ENCODE results near the gene INPP5A. TPM values are rescaled to one million over a fixed set of nuclear protein-coding genes. Genes with fewer than 3 reads are reported as not detected.
A peak's percentile ranks its signal among the peaks of the same experiment; 100 is the strongest.

The INPP5A gene
- total and polyA plus RNA-seq, 7 donors = 15.1 to 48.8 (median 40.9) TPM

DNA sequence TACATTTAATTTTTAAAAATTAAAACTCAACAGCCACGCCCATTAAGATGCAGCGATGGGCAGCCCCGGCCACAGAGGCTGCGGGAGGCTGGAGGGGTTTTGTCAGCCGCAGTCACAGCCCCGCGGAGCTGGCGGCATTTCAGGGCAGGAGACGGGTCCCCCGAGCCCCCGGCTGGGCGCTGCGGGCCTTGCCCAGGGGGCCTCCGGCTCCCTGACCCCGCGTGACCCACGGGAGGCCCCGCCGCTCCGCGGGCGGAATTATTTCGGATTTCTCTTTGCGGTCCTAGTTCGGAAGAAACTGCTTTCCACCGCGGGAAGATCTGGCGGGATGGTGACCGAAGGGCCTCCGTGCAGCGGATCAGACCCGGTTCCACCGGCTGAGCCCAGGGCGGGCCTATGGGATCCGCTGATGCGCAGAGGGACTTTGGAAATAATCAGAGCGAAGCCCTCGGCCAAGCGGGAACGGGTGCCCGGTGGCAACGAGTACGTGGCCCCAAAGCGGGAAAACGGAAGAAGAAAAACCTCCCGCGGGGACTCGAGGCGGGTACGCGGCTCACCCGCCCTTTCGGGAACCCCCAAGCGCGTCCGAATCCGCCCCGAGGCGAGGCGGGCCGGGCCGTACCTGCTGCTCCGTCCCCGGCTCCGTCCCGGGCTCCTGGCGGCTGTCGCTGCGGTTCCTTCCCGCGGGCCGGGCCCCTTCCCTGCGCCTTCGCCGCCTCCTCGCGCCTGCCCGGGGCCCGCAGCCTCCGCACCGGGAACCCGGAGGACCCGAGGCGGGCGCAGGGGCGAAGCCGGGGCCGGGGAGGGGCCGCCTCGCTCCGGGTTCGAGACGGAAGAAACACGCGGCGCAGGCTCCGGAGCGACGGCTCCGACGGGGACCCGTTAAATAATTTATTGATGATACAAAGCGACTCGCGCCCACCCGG is 246.6 kb downstream of the INPP5A start:
- TF ChIP-seq, protein P1, sequence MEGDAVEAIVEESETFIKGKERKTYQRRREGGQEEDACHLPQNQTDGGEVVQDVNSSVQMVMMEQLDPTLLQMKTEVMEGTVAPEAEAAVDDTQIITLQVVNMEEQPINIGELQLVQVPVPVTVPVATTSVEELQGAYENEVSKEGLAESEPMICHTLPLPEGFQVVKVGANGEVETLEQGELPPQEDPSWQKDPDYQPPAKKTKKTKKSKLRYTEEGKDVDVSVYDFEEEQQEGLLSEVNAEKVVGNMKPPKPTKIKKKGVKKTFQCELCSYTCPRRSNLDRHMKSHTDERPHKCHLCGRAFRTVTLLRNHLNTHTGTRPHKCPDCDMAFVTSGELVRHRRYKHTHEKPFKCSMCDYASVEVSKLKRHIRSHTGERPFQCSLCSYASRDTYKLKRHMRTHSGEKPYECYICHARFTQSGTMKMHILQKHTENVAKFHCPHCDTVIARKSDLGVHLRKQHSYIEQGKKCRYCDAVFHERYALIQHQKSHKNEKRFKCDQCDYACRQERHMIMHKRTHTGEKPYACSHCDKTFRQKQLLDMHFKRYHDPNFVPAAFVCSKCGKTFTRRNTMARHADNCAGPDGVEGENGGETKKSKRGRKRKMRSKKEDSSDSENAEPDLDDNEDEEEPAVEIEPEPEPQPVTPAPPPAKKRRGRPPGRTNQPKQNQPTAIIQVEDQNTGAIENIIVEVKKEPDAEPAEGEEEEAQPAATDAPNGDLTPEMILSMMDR (IDR thresholded peaks at IDR 0.05) = no peak
- Histone ChIP-seq H3K27me3 (ENCODE audit: insufficient read depth in 3 of 3, low read length in 2 of 3) (peaks cover 0 to 76% (median 37%) of the 10 kb centered on the region in 3 donors), H3K9me3 (no peaks in the 10 kb centered on the region), H3K27ac (no peak overlapping the region), H3K36me3 (ENCODE audit: insufficient read depth in 1 of 2, low read depth in 1 of 2) (peaks cover 0 to 37% of the 10 kb centered on the region in 2 donors), H3K4me1 (peaks cover 9% of the 10 kb centered on the region), H3K4me3 (no peak overlapping the region)
- 20 to 33% (median 22%) methylated on average over 80 to 106 of the region's 106 CpGs for WGBS, 3 donors
- DNase-seq (no peak), ATAC-seq (peak in 1 of 4 donors; percentile 23)
- intact Hi-C loops (cut with DNase I) = loop anchor here in 1 of 2 donors (10.0 kb wide), 1 partner anchor 129 kb away; no protein-coding TSS in a partner anchor

DNA sequence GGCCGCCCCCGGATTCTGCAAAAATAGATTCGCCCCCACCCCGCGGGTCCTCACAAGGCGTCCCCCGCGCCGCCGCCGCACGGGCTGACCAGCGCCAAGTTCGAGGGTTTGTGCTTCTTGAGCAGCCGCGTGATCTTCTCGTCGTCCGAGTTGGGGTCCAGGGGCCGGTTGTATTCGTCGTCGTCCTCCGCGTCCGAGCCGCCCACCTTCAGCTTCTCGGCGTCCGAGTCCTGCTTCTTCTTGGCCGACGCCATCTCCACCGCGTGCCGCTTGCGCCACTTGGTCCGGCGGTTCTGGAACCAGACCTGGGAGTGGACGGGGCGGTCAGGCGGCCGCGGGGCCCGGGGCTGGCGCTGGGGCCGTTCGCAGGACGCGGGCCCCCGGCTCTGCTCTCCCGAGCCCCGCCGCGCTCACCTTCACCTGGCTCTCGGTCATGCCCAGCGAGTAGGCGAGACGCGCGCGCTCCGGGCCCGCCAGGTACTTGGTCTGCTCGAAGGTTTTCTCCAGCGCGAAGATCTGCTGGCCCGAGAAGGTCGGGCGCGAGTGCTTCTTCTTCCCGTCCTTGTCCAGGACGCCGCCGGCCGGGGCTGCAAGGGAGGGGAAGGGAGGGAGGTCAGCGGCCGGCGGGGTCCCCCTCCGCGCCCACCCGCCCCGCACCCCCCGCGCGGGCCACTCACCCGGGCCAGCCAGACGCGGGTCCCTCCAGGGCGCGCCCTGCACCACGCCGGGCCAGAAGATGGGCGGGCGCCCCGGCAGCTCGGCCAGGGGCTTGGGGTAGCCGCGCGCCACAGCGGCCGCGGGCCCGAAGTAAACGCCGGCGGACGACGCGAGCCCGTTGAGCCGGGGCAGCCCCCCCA is 247.5 kb downstream of the INPP5A start:
- intact Hi-C loops (cut with DNase I) = loop anchor here in 1 of 2 donors (10.0 kb wide), 1 partner anchor 130 kb away; no protein-coding TSS in a partner anchor
- DNase-seq (no peak), ATAC-seq (no peak)
- Histone ChIP-seq H3K4me3 (peak overlapping the region; percentile 36), H3K9me3 (no peaks in the 10 kb centered on the region), H3K27ac (no peak overlapping the region), H3K4me1 (peaks cover 9% of the 10 kb centered on the region), H3K27me3 (ENCODE audit: insufficient read depth in 3 of 3, low read length in 2 of 3) (peaks cover 0 to 85% (median 37%) of the 10 kb centered on the region in 3 donors), H3K36me3 (ENCODE audit: insufficient read depth in 1 of 2, low read depth in 1 of 2) (peaks cover 0 to 30% of the 10 kb centered on the region in 2 donors)
- WGBS, 3 donors = 3 to 5% (median 3%) methylated on average over 68 to 110 of the region's 111 CpGs
- TF ChIP-seq, protein P1 (IDR thresholded peaks at IDR 0.05) = no peak

DNA sequence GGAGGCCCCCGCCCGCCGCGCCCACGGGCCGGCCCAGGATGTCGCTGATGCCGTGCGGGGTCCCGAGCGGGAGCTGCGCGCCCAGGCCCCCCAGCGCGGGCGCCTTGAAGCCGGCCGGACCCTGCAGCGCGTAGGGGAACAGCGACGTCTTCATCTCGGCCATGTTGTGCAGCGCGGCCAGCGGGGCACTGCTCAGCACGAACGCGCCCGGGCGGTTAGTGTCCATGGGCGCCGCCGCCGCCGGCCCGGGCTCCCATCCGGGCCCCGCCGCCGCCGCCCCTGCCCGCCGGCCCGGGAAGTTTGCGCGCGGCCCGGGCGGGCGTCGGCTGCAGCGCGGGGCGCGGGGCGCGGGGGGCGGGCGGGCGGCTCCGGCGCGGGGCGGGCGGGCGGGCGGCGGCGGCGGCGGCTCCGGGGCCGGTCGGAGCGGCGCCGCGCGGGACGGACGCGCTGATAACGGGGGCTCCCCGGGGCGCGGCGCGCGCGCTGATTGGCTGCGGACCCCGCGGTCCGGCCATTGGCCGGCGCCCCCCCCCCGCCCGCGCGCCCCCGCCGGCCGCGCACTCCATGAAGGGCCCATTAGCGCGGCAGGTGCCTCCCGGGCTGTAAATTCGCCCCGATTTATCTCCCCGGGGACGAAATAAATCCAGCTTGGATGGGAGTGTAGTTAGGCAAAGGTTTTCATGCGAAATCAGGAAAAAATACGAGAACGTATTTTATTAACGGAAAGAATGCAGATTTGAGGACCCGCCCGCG is 248.3 kb downstream of the INPP5A start, which contains the start of gene NKX6-2:
Gene NKX6-2, minus strand, starts transcription at position 425 of the 753 bp plus-strand sequence. Its CDS starts 199 bp downstream, at position 226.
- 0 to 1% (median 1%) methylated on average over 18 to 119 of the region's 119 CpGs for WGBS, 3 donors
- intact Hi-C loops (cut with DNase I) = loop anchor here in 1 of 2 donors (10.0 kb wide), 1 partner anchor 131 kb away; no protein-coding TSS in a partner anchor
- H3K27ac ChIP-seq = no peak within 1 kb of the TSS
- H3K4me1 ChIP-seq = peaks cover 9% of the 10 kb centered on the region
- peaks cover 0 to 26% of the 10 kb centered on the region in 2 donors for H3K36me3 ChIP-seq (ENCODE audit: insufficient read depth in 1 of 2, low read depth in 1 of 2)
- peak within 1 kb of the TSS; percentile 36 for H3K4me3 ChIP-seq
- no peak for ATAC-seq
- no peak for DNase-seq
- TF ChIP-seq, protein P1 (IDR thresholded peaks at IDR 0.05) = no peak
- peaks cover 0 to 89% (median 37%) of the 10 kb centered on the region in 3 donors for H3K27me3 ChIP-seq (ENCODE audit: insufficient read depth in 3 of 3, low read length in 2 of 3)
- H3K9me3 ChIP-seq = no peaks in the 10 kb centered on the region

DNA sequence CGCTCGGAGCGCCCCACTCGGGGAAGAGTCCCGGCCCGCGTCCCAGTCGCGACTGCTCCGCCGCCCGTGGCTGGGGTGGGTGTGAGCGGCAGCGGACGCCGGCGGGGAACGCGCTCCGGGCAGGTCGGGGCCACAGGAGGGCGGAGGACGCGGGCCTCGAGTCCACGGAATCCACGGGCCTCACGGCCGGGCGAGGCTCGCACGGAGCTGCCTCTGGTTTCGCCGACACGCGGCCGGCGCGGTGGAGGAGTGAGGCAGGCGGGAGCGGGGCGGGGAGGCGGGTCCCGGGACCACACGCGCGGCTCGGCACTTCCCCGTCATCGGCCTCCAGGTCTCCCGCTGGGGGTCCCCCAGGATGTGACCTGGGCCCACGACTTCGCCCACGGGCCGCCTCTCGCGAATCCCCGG is 248.9 kb downstream of the INPP5A start:
- peaks cover 9% of the 10 kb centered on the region for H3K4me1 ChIP-seq
- no peak for ATAC-seq
- TF ChIP-seq, protein P1 (IDR thresholded peaks at IDR 0.05) = no peak
- peaks cover 0 to 20% of the 10 kb centered on the region in 2 donors for H3K36me3 ChIP-seq (ENCODE audit: insufficient read depth in 1 of 2, low read depth in 1 of 2)
- no peak for DNase-seq
- WGBS, 3 donors = 3 to 4% (median 4%) methylated on average over 34 to 58 of the region's 58 CpGs
- intact Hi-C loops (cut with DNase I) = loop anchor here in 1 of 2 donors (10.0 kb wide), 1 partner anchor 132 kb away; no protein-coding TSS in a partner anchor
- no peaks in the 10 kb centered on the region for H3K9me3 ChIP-seq
- peaks cover 0 to 93% (median 37%) of the 10 kb centered on the region in 3 donors for H3K27me3 ChIP-seq (ENCODE audit: insufficient read depth in 3 of 3, low read length in 2 of 3)
- H3K4me3 ChIP-seq = peak overlapping the region; percentile 34
- H3K27ac ChIP-seq = no peak overlapping the region
